GM19043 (cell line): Measurements from ENCODE around the gene RAB40B.
"Not testable (repeated sequence)": the region's sequence is repeated elsewhere in the genome, so short reads cannot be mapped to it uniquely, and the experiment has no call there.

ENCODE experiments used
- ATAC-seq: cut with Tn5 transposase; IDR thresholded peaks from one replicate; pipeline ENCODE4 v1.9.1; 2021; ENCODE audit warnings: low read depth; ENCODE audit not compliant: unreplicated experiment

The RAB40B gene

DNA sequence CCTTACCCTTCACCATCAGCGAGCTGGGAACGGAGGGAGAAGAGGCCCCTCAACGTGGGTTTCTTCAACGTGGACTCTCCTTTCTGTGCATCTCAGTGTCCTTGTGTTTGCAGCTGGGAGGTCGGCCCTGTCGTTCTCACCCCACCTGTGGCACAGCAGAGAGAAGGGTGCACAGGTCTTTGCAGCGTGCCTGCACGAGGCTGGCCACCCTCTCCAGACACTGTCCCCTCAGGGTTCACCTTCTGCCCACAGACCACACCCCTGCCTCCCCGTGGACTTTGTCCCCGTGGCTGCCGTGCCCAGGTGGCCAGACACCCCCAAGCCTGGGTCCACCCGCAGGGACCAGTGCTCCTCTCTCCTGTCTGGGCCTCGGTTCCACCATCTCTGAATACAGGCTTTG is 43.0 kb downstream of the RAB40B start:
- ATAC-seq = no peak

GRCh38 chr17:82655038-82655479 is 43.4 kb downstream of the RAB40B start:
- ATAC-seq = no peak

DNA sequence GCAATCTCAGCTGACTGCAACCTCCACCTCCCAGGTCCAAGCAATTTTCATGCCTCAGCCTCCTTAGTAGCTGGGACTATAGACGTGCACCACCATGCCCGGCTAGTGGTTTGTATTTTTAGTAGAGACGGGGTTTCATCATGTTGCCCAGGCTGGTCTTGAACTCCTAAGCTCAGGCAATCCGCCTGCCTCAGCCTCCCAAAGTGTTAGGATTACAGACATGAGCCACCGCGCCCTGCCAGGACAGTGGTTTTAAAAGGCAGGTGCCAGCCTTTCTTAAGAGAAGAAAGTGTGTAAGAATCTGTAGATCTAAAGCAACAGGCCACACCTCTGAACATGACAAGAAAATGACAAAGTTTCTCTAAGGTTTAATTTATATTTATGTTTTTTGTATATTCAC is 43.9 kb downstream of the RAB40B start:
- not testable (repeated sequence) for ATAC-seq

DNA sequence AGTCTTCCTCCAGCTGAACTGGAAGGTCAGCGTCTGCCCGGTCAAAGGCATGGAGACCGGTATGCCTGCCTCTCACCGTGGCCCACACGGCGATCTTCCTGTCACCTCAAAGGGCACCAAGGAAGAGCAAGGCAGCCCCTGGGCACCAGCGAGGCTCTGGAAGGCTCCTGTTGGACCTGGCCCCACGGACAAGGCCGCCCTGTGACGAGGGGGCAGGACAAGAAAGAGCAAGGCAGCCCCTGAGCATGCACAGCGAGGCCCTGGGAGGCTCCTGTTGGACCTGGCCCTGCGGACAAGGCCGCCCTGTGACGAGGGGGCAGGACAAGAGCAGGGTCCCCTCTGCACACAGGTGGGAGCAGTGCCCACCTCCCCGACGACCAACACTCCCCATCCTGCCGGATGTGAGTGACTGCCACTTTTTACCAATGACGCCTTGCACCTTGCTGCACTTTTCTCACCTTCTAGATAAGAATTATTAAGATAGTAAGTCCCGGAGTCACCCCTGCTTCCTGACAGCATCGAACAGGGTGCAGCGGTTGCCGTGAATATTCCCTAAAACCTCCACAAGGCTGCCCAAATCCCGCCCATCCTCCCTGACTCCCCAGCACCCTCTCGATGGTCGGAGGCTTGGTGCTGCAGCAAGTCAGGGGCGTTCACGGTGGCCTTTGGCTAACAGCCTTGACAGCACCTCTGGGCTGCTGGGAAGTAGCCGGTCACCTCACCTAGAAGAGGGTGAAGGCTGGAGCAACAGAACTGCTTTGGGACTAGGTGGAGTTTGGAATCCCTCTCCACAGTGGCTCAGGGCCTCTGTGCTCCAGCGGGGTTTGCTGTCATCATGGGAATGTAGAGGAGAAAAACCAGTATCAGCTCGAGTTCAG is 44.6 kb downstream of the RAB40B start:
- no peak for ATAC-seq

DNA sequence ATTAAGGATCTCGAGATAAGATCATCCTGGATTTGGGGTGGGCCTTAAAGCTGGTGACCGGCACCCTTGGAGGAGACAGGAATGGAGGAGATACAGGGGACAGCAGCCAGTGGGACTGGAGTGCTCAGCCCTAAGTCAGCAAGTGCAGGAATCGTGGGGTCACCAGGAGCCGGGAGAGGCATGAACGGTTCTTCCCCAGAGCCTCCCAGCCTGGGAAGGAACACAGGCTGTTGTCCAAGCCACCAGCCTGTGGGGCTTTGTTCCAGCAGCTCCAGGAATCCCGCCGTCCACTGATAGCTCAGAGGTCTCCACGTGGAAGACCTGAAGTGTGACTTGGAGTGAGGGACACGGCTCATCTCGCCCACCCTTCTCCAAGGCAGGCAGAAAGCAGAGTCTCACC is 47.8 kb downstream of the RAB40B start:
- no peak for ATAC-seq

- no peak for ATAC-seq
These were observed 48.8 kb downstream of the RAB40B start for GRCh38 chr17:82649501-82650261.

DNA sequence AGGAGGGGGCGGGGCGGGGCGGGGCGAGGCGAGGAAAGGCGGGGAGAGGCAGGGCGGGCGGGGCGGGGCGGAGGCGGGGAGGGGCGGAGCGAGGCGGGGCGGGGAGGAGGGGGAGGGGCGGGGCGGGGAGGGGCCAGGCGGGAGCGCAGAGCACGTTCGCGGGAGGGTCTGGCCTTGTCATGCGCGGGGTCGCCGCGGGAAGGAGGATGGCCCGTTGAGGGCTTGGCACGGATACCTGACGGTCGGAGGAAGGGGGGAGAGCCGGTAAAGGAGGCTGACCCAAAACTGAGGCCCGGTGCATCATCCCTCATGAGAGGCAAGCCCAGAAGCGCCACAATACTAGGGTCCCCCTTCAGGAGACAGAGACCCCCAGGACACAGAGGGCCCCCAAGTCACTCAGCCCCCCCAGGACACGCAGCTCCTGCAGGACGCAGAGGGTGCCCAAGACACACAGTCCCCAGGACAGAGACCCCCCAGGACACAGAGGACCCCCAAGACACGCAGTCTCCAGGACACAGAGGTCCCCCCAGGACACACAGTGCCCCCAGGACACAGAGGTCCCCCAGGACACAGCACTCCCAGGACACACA is 49.7 kb downstream of the RAB40B start:
- no peak for ATAC-seq

DNA sequence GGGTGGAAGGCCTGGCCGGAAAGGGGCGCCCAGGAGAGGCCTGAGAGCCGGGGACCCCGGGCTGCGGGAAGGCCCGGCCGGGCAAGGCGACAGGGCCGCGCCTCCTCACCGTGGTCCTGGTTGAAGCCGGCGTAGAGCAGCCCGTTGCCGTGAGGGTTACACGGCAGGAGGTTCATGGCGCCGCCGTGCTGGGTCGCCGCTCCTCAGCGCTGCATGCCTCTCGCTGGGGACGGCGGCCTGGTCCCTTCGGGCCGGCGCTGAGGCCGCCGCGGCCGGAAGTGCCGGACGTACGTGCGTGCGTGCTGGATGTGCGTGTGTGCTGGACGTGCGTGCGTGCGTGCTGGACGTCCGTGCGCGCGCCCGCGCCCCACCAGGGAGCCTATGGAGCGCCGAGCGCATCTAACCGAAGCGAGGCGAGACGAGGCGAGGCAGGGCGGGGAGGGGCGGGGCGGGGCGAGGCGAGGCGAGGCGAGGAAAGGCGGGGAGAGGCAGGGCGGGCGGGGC is 50.3 kb downstream of the RAB40B start, which contains the start of gene WDR45B:
Gene WDR45B (minus strand): TSS at position 280 of the 504 bp plus-strand sequence. CDS start 104 bp downstream, at position 176.
- peak; percentile 71 for ATAC-seq

- no peak for ATAC-seq
These were observed 50.8 kb downstream of the RAB40B start for GRCh38 chr17:82647593-82648164.

DNA sequence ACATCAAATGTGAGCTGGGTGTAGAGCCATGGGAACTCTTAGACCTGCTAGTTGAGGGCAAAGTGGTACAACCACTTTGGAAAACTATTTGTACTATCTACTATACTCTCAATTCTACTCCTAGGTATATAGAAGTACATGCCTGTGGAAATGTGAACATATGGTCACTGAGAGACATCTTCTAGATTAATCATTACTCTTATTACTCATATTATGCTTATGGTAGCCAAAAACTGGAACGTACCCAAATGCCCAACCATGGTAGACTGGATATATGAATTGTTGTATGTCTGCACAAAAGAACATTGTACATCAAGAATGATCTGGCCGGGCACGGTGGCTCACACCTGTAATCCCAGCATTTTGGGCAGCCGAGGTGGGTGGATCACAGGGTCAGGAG is 53.0 kb downstream of the RAB40B start:
- no peak for ATAC-seq

DNA sequence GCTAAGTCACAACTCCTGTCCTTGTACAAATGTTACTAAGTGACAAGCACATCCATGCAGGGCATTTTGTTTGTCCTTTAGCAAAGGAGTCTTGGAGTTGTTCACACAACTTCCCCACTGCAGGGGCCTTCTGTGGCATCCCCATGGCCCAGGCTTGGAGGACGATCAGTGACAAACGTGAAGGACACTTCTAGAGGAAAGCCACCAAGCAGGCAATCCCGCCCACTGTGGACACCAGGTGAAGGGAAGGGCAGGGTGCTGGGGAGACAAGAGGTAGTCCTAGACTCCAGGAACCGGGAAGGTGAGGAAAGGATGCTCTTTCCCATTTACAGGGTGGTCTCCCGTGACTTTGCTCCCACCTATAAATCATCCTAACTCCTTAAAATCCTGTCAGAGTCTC is 54.4 kb downstream of the RAB40B start:
- no peak for ATAC-seq

DNA sequence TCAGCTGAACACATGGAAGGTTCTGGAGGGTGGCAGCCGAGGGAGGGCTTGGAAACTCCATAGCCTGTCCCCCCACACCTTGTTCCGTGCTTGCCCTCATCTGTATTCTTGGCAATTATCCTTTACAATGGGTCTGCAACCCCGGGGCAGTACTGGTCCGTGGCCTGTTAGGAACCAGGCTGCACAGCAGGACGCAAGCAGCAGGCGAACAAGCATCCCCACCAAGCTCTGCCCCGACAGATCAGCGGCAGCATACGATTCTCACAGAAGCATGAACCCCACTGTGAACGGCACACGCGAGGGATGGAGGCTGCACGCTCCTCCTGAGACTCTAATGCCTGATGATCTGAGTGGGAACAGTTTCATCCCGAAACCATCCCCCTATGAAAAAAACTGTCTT is 56.5 kb downstream of the RAB40B start:
- no peak for ATAC-seq

DNA sequence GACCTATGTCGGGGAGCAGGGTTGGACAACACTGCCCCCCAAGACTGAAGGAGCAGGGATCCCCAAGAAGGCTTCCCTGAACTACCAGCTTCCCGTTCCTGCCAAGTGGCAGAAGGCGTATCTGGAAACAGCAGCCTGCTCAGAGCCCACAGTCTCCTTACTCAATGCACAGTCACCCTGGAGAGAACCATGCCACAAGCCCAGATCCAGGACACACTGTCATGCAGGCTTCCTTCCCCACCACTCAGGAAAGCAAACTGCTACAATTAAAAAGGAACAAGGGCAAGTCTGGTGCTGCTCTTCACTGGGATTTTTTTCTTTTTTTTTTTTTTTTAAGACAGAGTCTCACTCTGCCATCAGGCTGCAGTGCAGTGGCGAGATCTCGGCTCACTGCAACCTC is 58.5 kb downstream of the RAB40B start:
- no peak for ATAC-seq

GRCh38 chr17:82639628-82640027 is 58.9 kb downstream of the RAB40B start:
- ATAC-seq = no peak

DNA sequence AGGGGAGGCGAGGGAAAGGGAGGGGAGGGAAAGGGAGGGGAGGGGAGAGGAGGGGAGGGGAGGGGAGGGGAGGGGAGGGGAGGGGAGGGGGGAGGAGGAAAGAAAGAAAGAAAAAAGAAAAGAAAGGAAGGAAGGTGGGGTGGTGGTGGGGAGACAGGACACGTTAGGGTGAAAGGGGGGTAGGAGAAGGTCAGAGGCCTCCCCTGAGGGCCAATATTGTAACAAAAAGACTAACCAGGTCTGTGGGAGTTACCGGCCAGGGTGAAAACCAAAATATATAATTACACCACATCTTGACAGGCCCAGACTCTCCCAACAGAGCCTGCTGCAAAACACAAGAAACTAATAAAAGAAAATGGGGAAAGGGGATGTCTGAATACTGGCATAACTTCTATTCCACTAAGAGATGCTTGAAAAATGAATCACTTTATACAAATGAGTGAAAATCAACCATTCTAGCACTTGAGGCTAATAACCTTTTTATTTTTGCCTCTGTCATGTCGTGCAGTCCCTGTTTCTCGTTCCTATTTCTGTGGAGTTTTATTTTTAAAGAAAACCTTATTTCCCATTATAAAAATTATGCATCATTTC is 60.2 kb downstream of the RAB40B start:
- no peak for ATAC-seq

GRCh38 chr17:82636626-82637598 is 61.6 kb downstream of the RAB40B start:
- ATAC-seq = no peak

DNA sequence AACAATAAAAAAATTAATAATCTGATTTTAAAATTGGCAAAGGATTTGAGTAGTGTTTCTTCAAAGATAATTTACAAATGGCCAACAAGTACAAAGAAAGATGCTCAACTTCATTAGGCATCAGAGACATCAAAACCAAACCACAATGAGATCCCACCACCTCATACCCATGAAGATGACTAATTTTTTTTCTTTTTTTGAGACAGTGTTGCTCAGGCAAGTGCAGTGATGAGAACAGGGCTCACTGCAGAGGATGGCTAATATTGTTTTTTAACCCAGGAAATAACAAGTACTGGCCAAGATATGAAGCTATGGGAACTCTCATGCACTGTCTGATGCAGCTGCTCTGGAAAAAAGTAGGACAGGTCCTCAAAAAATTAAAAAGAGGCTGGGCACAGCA is 65.2 kb downstream of the RAB40B start:
- ATAC-seq = no peak

GRCh38 chr17:82632451-82632850 is 66.0 kb downstream of the RAB40B start:
- ATAC-seq = no peak

DNA sequence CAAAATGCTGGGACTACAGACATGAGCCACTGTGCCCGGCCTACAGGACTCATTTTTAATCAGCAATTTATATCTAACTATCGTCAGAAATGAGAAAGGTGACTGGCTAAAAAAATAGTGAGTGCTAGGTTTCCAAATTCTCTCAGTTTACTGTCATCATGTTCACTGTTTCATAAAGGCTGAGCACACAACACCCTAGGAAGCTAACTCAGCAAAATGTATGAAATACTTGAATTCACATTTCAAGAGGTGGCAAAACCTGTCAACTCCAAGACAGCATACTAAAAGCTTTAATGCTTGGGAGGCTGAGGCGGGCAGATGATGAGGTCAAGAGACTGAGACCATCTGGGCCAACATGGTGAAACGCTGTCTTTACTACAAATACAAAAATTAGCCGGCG is 67.0 kb downstream of the RAB40B start:
- no peak for ATAC-seq
